ENCODE results near the gene CRISPLD2.
"Not testable (repeated sequence)": the region's sequence is repeated elsewhere in the genome, so short reads cannot be mapped to it uniquely, and the experiment has no call there.

The CRISPLD2 gene

DNA sequence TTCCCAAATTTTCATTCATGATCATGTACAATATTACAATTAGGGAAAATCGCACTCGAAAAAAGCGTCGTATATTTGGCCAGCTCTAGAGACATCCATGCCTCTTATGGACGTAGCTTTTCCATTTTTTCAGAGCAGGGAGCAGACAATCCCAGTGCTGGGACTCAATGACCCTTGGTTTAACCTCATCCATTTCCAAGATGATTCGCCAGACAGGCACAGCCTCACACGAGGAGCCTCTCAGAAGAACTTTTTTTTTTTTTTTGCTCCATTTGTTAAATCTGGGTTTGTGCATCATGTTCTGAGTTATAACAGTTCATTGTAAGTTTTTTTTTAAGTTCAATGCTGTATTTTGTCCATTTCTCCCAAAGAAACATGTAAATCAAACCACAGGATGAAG is 99.5 kb downstream of the CRISPLD2 start:
- DNase-seq, result no peak

GRCh38 chr16:84919708-84920107 is 99.9 kb downstream of the CRISPLD2 start:
- DNase-seq, result no peak

GRCh38 chr16:84920333-84920732 is 100.5 kb downstream of the CRISPLD2 start:
- no peak for DNase-seq

- no peak for DNase-seq
Measured at GRCh38 chr16:84922351-84923120, 102.8 kb downstream of the CRISPLD2 start.

DNA sequence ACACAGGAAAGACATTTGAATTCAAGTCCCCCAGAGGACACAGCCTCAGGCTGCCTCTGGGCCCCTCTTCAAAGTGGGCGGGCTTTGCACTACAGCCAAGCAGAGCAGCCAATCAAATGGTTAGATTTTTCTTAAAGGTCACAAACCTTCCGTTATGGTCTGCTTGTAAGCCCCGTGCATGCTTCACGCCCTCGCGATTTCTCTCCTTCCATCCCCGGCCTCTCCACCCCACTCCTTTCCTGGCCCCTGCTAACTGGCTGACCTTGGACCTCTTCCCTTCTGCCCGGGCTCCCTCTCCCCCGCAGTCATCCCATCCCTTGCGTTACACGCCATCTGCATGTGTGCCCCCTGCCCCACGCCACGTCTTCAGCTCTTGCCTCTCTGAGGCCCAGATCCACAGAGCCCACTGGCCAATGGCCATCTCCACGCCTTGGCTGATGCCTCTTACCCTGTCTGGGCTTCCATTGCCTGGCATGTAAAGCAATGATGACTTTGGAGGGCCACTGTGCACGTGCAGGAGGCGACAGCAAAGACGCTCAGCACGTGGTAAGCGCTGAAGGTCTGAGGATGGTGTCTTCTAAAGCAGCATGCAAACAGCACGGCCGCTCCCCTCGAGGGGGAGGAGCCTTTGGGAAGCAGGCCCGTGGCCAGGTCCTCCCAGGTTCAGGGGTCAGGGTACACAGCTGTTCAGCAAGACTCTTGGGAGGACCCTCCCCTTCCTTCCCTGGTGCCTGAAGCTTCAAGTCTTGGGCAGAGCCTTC is 104.7 kb downstream of the CRISPLD2 start:
- DNase-seq, result no peak

GRCh38 chr16:84925092-84925772 is 105.4 kb downstream of the CRISPLD2 start:
- DNase-seq, result peak; percentile 70

DNA sequence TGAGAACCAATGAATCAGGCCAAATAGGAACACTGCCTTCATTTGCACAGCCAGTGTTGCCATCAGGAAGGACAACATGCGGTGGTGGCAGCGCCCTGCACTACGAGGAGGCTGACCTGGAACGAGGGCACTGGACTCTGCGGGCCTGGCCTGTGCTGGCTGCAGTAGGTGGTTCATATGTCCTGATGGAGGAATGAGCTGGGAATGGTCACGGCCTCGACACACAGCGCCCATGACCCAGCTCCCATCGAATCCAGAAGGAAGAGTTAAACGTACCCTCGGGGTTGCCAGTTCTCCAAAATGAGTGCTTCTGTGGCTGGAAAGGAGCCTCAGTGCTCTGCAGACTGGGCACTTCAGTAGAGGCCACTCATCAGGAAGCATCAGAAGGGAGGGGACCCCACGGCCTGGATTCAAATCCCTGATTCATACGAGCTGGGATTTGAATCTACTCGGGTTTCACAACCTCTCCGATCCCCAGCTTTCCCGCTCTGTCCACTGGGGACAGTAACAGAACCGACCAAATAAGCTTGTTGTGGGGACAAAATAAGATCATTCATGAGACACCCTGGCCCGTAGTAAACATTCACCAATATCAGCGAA is 106.1 kb downstream of the CRISPLD2 start:
- DNase-seq, result no peak

- DNase-seq, result no peak
Measured at GRCh38 chr16:84926462-84926861, 106.7 kb downstream of the CRISPLD2 start.

DNA sequence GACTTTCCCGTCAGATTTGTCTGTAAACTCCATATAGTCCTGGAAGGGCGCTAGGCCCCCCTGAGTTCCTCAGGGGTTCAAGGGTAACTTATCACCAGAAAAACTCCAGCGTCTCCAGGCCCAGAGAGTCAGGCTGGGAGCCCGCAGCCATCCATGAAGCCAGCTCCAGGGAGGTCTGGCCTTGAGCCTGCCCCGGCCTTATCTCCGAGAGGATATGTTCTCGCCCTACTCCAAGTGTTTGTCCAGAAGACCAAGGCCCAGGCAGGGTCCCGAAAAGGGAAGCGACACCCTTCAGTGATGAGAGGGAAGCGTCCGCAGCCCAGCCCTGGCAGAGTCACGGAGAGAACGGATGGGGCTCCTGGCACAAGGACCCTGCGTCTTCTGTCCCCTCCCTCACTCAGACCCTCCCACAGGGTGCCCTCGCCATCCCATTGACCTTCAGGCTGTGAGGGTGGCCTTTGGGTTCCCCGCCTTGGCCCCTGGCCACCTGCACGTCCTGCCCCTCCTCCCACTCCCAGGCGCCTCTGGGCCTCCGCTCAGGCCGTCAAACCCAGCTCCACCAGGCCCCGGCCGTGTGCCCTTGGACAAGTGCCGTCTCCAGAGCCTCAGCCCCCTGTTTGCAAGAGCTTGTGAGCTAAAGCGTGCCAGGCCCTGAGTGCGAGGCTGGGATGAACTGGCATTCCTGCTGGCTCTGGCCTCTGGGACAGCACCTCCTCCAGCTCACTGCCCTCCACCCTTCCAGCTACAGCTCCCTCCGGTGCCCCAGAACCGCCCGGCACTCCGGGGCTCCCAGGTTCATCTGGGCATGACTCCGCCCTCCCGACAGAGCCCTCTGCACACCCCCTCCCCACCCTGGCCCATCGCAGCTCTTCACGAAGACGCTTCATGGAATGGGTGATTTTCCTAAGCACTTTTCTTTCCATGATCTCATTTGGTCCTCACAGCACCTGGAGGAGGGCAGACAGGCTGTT is 108.1 kb downstream of the CRISPLD2 start:
- DNase-seq, result no peak

GRCh38 chr16:84928679-84929420 is 109.1 kb downstream of the CRISPLD2 start:
- DNase-seq, result no peak

DNA sequence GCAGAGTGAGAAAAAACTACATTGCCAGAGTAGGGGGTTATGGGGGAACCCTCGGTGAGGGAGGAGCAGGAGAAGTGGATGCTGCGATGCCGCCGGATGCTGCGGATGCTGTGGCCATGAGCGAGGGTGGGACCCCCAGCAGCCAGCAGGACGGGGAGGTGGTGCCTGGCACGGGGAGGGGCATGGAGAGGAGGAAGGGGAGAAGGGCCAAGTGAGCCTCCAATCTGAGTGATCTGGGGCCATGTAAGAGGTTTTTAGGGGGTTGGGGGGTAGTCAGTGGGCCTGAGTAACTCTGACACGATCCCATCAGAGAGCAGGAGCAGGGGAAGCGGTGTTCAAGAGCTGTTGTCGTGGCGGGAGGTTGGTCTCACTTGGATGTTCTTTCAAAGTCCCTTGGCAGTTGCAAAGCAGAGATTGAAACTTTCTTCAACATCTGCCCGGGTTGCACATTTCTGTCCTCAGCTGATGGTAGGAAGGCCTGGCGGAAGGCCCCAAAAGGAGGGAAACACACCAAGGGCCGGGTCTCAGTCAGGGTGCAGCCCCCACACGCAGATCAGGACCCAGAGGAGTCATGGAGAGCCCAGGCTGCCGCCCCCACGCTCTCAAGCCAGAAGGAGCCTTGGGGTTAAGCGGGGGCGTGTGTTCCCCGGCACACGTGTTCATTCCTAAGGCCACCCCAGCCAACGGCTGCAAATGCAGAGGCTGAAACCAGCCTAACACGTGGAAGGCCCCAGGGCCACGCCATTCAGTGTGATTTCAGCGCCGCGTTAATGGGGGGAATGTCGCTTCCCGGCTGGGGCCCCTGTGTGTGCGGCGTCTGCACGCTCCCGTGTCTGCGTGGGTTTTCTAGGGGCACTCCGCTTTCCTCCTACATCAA is 109.9 kb downstream of the CRISPLD2 start:
- no peak for DNase-seq

DNA sequence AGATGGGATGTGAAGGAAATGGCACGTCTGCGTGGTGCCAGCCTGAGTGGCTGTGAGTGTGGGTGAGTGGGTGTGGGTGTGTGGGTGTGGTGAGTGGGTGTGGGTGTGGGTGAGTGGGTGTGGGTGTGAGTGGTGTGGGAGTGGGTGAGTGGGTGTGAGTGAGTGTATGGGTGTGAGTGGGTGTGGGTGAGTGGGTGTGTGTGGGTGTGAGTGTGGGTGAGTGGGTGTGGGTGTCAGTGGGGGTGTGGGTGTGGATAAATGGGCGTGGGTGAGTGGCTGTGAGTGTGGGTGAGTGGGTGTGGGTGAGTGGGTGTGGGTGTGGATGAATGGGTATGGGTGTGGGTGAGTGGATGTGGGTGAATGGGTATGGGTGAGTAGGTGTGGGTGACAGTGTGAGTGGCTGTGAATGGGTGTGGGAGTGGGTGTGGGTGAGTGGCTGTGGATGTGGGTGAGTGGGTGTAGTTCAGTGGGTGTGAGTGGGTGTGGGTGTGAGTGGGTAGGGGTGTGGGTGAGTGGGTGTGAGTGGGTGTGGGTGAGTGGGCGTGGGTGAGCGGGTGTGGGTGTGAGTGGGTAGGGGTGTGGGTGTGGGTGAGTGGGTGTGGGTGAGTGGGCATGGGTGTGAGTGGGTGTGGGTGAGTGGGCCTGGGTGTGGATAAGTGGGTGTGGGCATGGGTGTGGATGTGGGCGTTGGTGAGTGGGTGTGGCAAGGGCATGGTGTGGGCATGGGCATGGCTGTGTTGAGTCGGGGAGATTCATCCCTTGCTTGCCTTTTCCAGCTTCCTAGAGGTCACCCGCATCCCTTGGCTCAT is 110.7 kb downstream of the CRISPLD2 start:
- no peak for DNase-seq

- DNase-seq, result no peak
Measured at GRCh38 chr16:84931107-84931494, 111.3 kb downstream of the CRISPLD2 start.

DNA sequence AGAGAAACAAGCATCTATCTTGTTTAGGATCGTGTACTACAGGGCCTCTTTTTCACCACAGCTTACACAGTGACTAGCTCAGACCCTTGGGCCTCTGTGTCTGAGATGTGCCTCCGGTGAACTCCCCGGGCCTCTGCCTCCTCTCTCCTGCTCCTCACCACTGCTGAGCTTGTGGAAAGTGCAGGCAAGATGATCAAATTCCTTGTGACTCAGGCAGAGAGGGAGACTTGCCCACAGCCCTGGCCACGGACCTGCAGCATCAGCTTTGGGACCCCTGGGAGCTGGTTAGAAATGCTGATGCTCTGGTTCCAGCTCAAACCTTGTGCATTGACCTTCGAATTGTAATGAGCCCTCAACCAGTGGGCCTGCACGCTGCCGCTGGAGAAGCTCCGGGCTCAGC is 111.7 kb downstream of the CRISPLD2 start:
- DNase-seq, result no peak

DNA sequence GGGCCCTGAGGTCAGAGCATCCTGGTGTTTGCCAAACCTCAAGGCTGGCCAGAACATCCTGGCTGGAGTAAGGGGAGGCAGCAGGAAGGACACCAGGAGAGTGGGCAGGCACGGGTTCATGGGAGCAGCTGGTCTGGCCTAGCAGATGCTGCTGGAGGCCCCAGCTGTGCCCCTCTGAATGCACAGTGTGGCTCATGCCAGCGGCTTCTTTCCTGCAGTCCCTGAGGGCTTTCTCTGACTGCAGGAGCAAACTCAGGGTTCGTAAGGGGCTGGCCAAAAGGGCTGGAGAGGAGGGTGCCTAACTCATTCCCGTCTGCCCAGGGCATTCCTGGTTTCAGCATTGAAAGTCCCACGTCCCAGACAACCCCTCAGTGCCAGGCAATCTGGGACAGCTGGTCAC is 112.9 kb downstream of the CRISPLD2 start:
- DNase-seq, result no peak

DNA sequence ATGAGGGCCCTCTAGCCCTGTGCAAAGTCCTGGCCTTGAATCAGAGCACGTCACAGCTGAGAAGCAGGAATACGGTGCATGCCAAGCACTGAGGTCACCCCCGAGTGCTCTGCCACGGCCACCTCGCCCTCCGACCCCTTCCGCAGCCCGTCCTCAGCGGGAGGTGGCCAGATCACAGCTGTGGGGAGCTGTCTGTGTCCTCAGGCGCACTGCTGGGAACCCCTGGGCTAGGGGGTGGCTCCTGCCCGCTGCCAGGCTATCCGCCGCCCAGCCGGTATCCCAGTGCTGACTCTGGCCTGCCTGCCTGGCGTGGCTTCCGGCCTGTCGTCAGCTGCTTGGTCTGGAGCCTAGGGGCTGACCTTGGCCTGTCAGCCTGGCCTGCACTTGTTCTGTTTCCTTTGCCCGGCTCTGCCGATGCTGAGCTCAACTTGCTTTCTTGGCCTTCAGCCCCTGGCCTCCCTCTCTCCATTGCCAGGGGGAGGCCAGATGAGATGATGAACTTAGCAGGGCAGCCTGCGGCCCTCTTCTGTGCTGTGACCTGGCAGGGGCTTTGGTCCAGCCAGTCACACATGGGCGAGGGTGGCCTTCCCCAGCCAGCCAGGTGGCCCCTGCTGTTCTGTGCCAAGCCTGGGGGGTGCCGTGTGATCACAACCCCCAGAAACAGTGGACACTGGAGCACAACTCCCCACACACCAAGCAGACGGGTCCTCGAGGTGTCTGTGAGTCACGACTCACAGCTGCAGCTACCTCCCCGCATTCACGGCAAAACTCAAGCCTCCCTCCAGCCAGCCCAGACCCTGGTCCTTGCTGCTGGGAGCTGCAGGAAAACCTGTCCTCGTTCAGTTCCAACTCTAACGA is 114.2 kb downstream of the CRISPLD2 start:
- no peak for DNase-seq

GRCh38 chr16:84937196-84938005 is 117.6 kb downstream of the CRISPLD2 start:
- no peak for DNase-seq

DNA sequence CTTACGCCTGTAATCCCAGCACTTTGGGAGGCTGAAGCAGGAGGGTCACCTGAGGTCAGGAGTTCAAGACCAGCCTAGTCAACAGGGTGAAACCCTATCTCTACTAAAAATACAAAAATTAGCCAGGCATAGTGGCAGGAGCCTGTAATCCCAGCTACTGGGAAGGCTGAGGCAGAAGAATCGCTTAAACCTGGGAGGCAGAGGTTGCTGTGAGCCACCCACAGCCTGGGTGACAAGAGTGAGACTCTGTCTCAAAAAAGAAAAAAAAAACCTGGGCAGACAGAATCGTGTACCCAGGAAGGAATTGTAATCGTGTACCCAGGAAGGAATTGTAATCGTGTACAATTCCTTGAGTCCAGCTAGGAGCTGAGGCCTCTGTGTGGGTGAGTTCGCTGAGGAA is 118.8 kb downstream of the CRISPLD2 start:
- not testable (repeated sequence) for DNase-seq
